Prostate gland (tissue), 2 donors: ENCODE data around the gene NKX1-2.

Source experiments
- POLR2A ChIP-seq: fragments of 450-650 bp; IDR thresholded peaks from one replicate; pipeline ENCODE4 v1.6.1; 2016; ENCODE audit warnings: antibody characterized with exemption, mild to moderate bottlenecking
- POLR2AphosphoS5 ChIP-seq: sonication (generic); formaldehyde crosslinking; IDR thresholded peaks from one replicate; pipeline ENCODE4 v1.6.1; 2017; ENCODE audit warnings: antibody characterized with exemption
- TF ChIP-seq, protein P1 (sequence below), 4 experiments: fragments of 200-600 bp in 2 of 4; fragments of 450-650 bp in 2 of 4; sonication (generic) in 2 of 4; IDR thresholded peaks; 1 replicate in 3 of 4; 2 replicates in 1 of 4; pipeline ENCODE4 v1.5.1; 2016 to 2019; ENCODE audit warnings: antibody characterized with exemption in 4 of 4, mild to moderate bottlenecking in 2 of 4, moderate library complexity in 2 of 4

DNA sequence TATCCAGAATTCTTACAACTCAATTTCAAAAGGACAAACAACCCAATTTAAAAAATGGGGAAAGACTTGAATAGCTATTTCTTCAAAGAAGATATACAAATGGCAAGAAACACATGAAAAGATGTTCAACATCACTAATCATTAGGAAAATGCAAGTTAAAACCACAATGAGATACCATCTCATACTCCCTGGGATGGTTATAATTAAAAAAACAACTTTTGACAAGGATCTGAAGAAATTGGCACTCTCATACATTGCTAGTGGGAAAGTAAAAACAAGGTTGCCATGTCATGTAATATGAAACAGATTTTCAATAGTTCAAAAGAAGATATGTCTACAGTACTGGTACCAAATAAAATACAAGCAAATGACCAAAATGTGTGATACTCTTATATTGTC lies 40.1 kb downstream of the NKX1-2 start:
- no peak for TF ChIP-seq POLR2A
- TF ChIP-seq, protein P1, sequence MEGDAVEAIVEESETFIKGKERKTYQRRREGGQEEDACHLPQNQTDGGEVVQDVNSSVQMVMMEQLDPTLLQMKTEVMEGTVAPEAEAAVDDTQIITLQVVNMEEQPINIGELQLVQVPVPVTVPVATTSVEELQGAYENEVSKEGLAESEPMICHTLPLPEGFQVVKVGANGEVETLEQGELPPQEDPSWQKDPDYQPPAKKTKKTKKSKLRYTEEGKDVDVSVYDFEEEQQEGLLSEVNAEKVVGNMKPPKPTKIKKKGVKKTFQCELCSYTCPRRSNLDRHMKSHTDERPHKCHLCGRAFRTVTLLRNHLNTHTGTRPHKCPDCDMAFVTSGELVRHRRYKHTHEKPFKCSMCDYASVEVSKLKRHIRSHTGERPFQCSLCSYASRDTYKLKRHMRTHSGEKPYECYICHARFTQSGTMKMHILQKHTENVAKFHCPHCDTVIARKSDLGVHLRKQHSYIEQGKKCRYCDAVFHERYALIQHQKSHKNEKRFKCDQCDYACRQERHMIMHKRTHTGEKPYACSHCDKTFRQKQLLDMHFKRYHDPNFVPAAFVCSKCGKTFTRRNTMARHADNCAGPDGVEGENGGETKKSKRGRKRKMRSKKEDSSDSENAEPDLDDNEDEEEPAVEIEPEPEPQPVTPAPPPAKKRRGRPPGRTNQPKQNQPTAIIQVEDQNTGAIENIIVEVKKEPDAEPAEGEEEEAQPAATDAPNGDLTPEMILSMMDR (IDR thresholded peaks at IDR 0.05): no peak
- no peak for TF ChIP-seq POLR2AphosphoS5
